HCT116 (cell line): Measurements from ENCODE around the gene CS. TPM values are rescaled to one million over a fixed set of nuclear protein-coding genes. Genes with fewer than 3 reads are reported as not detected.

Experiments used
- ATAC-seq: fragments of 200-7000 bp; cut with Tn5 transposase; 2 replicates; pipeline ENCODE4 v1.9.1; 2020; ENCODE audit warnings: mild to moderate bottlenecking, moderate library complexity
- BruUV-seq: library from RNA; stranded (reverse); fragments of 400-500 nt; replicated peaks from 2 replicates; lab custom pipeline; 2021; lab: Mats Ljungman, UMichigan
- CTCF ChIA-PET: fragments of 300-600 bp; sonication (Branson Sonifier 250); formaldehyde crosslinking; loops from one replicate; lab custom pipeline; 2021; ENCODE audit warnings: antibody characterized with exemption; lab: Charles Lee
- POLR2A ChIA-PET: fragments of 300-600, 350-600 bp; sonication (Branson Sonifier 250); formaldehyde crosslinking; loops from one replicate; lab custom pipeline; 2021; ENCODE audit warnings: antibody characterized with exemption; lab: Charles Lee
- RAD21 ChIA-PET, 2 experiments: fragments of 300-600 bp; sonication (Branson Sonifier 250); formaldehyde crosslinking; loops; one replicate each; lab custom pipeline; 2023; ENCODE audit warnings: low total read pairs in 2 of 2; ENCODE audit not compliant: uncharacterized antibody in 2 of 2, unreplicated experiment in 2 of 2, low non-redundant PET in 1 of 2; lab: Charles Lee
- DNase-seq: peaks from one replicate; pipeline ENCODE4 v3.0.0-alpha.2; 2010; ENCODE audit warnings: low read depth, low spot score
- H2AFZ ChIP-seq: fragments of 200-600 bp; shearing (Covaris generic), sonication (generic); 2 replicates; pipeline ENCODE4 v1.6.1; 2017; ENCODE audit warnings: low read depth, mixed run types, mixed read lengths, antibody characterized with exemption, low read length; ENCODE audit not compliant: poor library complexity, severe bottlenecking
- H3K27ac ChIP-seq: 2 replicates; pipeline ENCODE4 v1.5.1; 2012; ENCODE audit warnings: low read depth, low read length
- H3K27me3 ChIP-seq: fragments of 200-600 bp; sonication (generic); 2 replicates; pipeline ENCODE4 v1.6.1; 2016; ENCODE audit warnings: mixed run types, low read length, mixed read lengths; ENCODE audit not compliant: insufficient read depth
- H3K36me3 ChIP-seq, 2 experiments: fragments of 200-500 bp in 1 of 2; fragments of 200-600 bp in 1 of 2; sonication (Bioruptor generic) in 1 of 2; sonication (generic) in 1 of 2; 2 replicates each; pipeline versions ENCODE4 v1.5.1 to v1.6.1; 2014 to 2016; ENCODE audit warnings: low read length in 2 of 2, inconsistent platforms in 1 of 2, mixed read lengths in 1 of 2, mixed run types in 1 of 2; ENCODE audit not compliant: insufficient read depth in 2 of 2, control insufficient read depth in 1 of 2
- H3K4me1 ChIP-seq, 2 experiments: fragments of 200-600 bp in 1 of 2; sonication (generic) in 1 of 2; 2 replicates each; pipeline versions ENCODE4 v1.5.1 to v1.6.1; 2012 to 2017; ENCODE audit warnings: low read length in 2 of 2, inconsistent platforms in 1 of 2, mild to moderate bottlenecking in 1 of 2, mixed read lengths in 1 of 2, mixed run types in 1 of 2, moderate library complexity in 1 of 2; ENCODE audit not compliant: insufficient read depth in 2 of 2, control insufficient read depth in 1 of 2
- H3K4me2 ChIP-seq: fragments of 200-600 bp; sonication (generic); 2 replicates; pipeline ENCODE4 v1.6.1; 2017; ENCODE audit warnings: mixed run types, low read length, mixed read lengths
- H3K4me3 ChIP-seq, 2 experiments: fragments of 200-600 bp in 1 of 2; sonication (generic) in 1 of 2; replicated peaks in 1 of 2; 2 replicates each; pipeline ENCODE4 v1.5.1; 2011 to 2016; ENCODE audit warnings: low read length in 2 of 2, control low read depth in 1 of 2, low read depth in 1 of 2, mild to moderate bottlenecking in 1 of 2, mixed read lengths in 1 of 2, mixed run types in 1 of 2
- H3K79me2 ChIP-seq: fragments of 200-600 bp; sonication (generic); 2 replicates; pipeline ENCODE4 v1.6.1; 2017; ENCODE audit warnings: mild to moderate bottlenecking, mixed run types, low read length, moderate library complexity, mixed read lengths; ENCODE audit not compliant: insufficient read depth
- H3K9ac ChIP-seq: fragments of 200-600 bp; sonication (generic); 2 replicates; pipeline ENCODE4 v1.6.1; 2016; ENCODE audit warnings: low read length, mixed read lengths
- H3K9me2 ChIP-seq: fragments of 200-600 bp; sonication (generic), shearing (Covaris generic); 2 replicates; pipeline ENCODE4 v1.6.1; 2017; ENCODE audit warnings: mixed run types, mild to moderate bottlenecking, moderate library complexity; ENCODE audit not compliant: insufficient read depth
- H3K9me3 ChIP-seq, 2 experiments: fragments of 200-500 bp in 1 of 2; fragments of 200-600 bp in 1 of 2; sonication (Bioruptor generic) in 1 of 2; sonication (generic) in 1 of 2; 2 replicates each; pipeline ENCODE4 v1.6.1; 2014 to 2017; ENCODE audit warnings: low read length in 2 of 2, mixed read lengths in 2 of 2, inconsistent platforms in 1 of 2, low read depth in 1 of 2, mild to moderate bottlenecking in 1 of 2, mixed run types in 1 of 2, moderate library complexity in 1 of 2; ENCODE audit not compliant: control insufficient read depth in 1 of 2, insufficient read depth in 1 of 2
- H4K20me1 ChIP-seq: fragments of 200-600 bp; sonication (generic), shearing (Covaris generic); 2 replicates; pipeline ENCODE4 v1.6.1; 2017; ENCODE audit warnings: mixed run types, mild to moderate bottlenecking, moderate library complexity; ENCODE audit not compliant: insufficient read depth
- ATF3 ChIP-seq: IDR thresholded peaks from 2 replicates; pipeline ENCODE4 v1.6.1; 2012
- EGR1 ChIP-seq: IDR thresholded peaks from 2 replicates; pipeline ENCODE4 v1.6.1; 2012; ENCODE audit warnings: low read depth
- EZH2 ChIP-seq: fragments of 200-600 bp; sonication (generic); IDR thresholded peaks from 2 replicates; pipeline ENCODE4 v1.6.1; 2017; ENCODE audit warnings: antibody characterized with exemption, mixed run types
- JUND ChIP-seq: IDR thresholded peaks from 2 replicates; pipeline ENCODE4 v1.6.1; 2012
- MAX ChIP-seq: IDR thresholded peaks from 2 replicates; pipeline ENCODE4 v1.6.1; 2012
- REST ChIP-seq: IDR thresholded peaks from 2 replicates; pipeline ENCODE4 v1.6.1; 2012; ENCODE audit warnings: low read depth
- SP1 ChIP-seq: IDR thresholded peaks from 2 replicates; pipeline ENCODE4 v1.6.1; 2012; ENCODE audit warnings: low read depth
- TCF7L2 ChIP-seq: IDR thresholded peaks from 2 replicates; pipeline ENCODE4 v1.7.0; 2011; ENCODE audit warnings: borderline replicate concordance, inconsistent platforms; ENCODE audit not compliant: insufficient read depth, insufficient read length; ENCODE audit errors: extremely low read depth
- YY1 ChIP-seq: IDR thresholded peaks from 2 replicates; pipeline ENCODE4 v1.6.1; 2011; ENCODE audit warnings: low read length, low read depth, moderate library complexity, mild to moderate bottlenecking; ENCODE audit not compliant: insufficient replicate concordance; ENCODE audit errors: extremely low read depth
- ZBTB33 ChIP-seq: IDR thresholded peaks from 2 replicates; pipeline ENCODE4 v1.6.1; 2011; ENCODE audit warnings: mild to moderate bottlenecking, low read length, moderate library complexity; ENCODE audit not compliant: insufficient replicate concordance; ENCODE audit errors: extremely low read depth
- intact Hi-C: fragments of 100-400 bp; cut with micrococcal nuclease; formaldehyde crosslinking; loops from 2 replicates; pipeline ENCODE4 v1.10.0; 2022
- total RNA-seq: library from RNA; stranded (reverse); gene quantifications from one replicate; pipeline ENCODE4 v1.2.1, GENCODE V29; 2021; ENCODE audit not compliant: unreplicated experiment

Gene CS
- total RNA-seq, 1 experiment from 2014 or later = 270 TPM

- TF ChIP-seq REST = no peak
- no peak for TF ChIP-seq MAX
- no peak for TF ChIP-seq YY1
- no peak for TF ChIP-seq TCF7L2
Observed at GRCh38 chr12:56296295-56296694, 3.8 kb downstream of the CS start (continued).

GRCh38 chr12:56293795-56294194 is 6.3 kb downstream of the CS start:
- ChIA-PET RAD21 (no interaction called here), POLR2A (no interaction called here), CTCF (no interaction called here)
- H3K4me1 ChIP-seq = peaks cover 30 to 55% of the 10 kb centered on the region in 2 experiments
- no peak overlapping the region for H3K27ac ChIP-seq
- 0 out of 2 replicates have a peak, but pooled peaks cover 3% of the 10 kb centered on the region for H4K20me1 ChIP-seq
- intact Hi-C loops = no loop called here
- no peaks in the 10 kb centered on the region for H3K27me3 ChIP-seq
- no peak overlapping the region for H3K4me3 ChIP-seq
- TF ChIP-seq SP1 (no peak), JUND (no peak), EZH2 (no peak), ATF3 (no peak), ZBTB33 (no peak), MAX (no peak), EGR1 (no peak)
- ATAC-seq = no peak
- no peaks in the 10 kb centered on the region for H3K9me2 ChIP-seq
- H3K4me2 ChIP-seq = no peak overlapping the region
- BruUV-seq = no TSS peak
- no peak overlapping the region for H2AFZ ChIP-seq
- DNase-seq = no peak
- no peaks in the 10 kb centered on the region for H3K9me3 ChIP-seq
- H3K36me3 ChIP-seq = peaks cover 3 to 25% of the 10 kb centered on the region in 2 experiments; a peak in 2 of 4 replicates
- no peak overlapping the region for H3K9ac ChIP-seq
- H3K79me2 ChIP-seq = peaks cover 88% of the 10 kb centered on the region
